GM23338 (cell line): ENCODE measurements around the gene TMEM132D. TPM values are rescaled to one million over a fixed set of nuclear protein-coding genes. Genes with fewer than 3 reads are reported as not detected.

Source experiments
- ATAC-seq: fragments of 200-7000 bp; cut with Tn5 transposase; 3 replicates; pipeline ENCODE4 v1.9.1; 2020
- DNase-seq: peaks from one replicate; pipeline ENCODE4 v3.0.0-alpha.2; 2015; ENCODE audit warnings: low spot score
- H2AFZ ChIP-seq: fragments of 200-600 bp; sonication (generic); 2 replicates; pipeline ENCODE4 v1.8.0; 2016; ENCODE audit warnings: antibody characterized with exemption, mild to moderate bottlenecking, moderate library complexity
- H3F3A ChIP-seq: fragments of 200-600 bp; sonication (generic); replicated peaks from 2 replicates; pipeline ENCODE4 v1.8.0; 2017; ENCODE audit warnings: antibody characterized with exemption, mixed run types, low read depth
- H3K27ac ChIP-seq: fragments of 200-600 bp; sonication (generic); 2 replicates; pipeline ENCODE4 v1.6.1; 2016; ENCODE audit warnings: low read depth
- H3K27me3 ChIP-seq: fragments of 200-600 bp; sonication (generic); 2 replicates; pipeline ENCODE4 v1.8.0; 2016; ENCODE audit warnings: mild to moderate bottlenecking, mixed run types, moderate library complexity; ENCODE audit not compliant: insufficient read depth
- H3K36me3 ChIP-seq: fragments of 200-600 bp; sonication (generic); 2 replicates; pipeline ENCODE4 v1.8.0; 2016; ENCODE audit warnings: mild to moderate bottlenecking; ENCODE audit not compliant: insufficient read depth
- H3K4me1 ChIP-seq: fragments of 200-600 bp; sonication (generic); 2 replicates; pipeline ENCODE4 v1.8.0; 2016; ENCODE audit warnings: mild to moderate bottlenecking, moderate library complexity; ENCODE audit not compliant: insufficient read depth
- H3K4me2 ChIP-seq: fragments of 200-600 bp; sonication (generic); 2 replicates; pipeline ENCODE4 v1.7.1; 2017; ENCODE audit warnings: mixed run types
- H3K4me3 ChIP-seq: fragments of 200-600 bp; sonication (generic); 2 replicates; pipeline ENCODE4 v1.6.1; 2016; ENCODE audit warnings: mixed run types
- H3K79me2 ChIP-seq: fragments of 200-600 bp; sonication (generic); replicated peaks from 2 replicates; pipeline ENCODE4 v1.8.0; 2017; ENCODE audit warnings: mild to moderate bottlenecking; ENCODE audit not compliant: insufficient read depth
- H3K9me2 ChIP-seq: fragments of 200-600 bp; sonication (generic); 2 replicates; pipeline ENCODE4 v1.8.0; 2017; ENCODE audit not compliant: insufficient read depth
- H4K20me1 ChIP-seq: fragments of 200-600 bp; sonication (generic); replicated peaks from 2 replicates; pipeline ENCODE4 v1.8.0; 2017; ENCODE audit warnings: mild to moderate bottlenecking; ENCODE audit not compliant: insufficient read depth
- H3K27ac Mint-ChIP-seq: 2 replicates; pipeline ENCODE4 v1.8.0; 2020; ENCODE audit warnings: inconsistent platforms, mild to moderate bottlenecking, moderate library complexity, mixed read lengths
- H3K27me3 Mint-ChIP-seq: 3 replicates; pipeline ENCODE4 v1.8.0; 2022; ENCODE audit warnings: low read depth, mild to moderate bottlenecking, moderate library complexity, mixed read lengths, inconsistent platforms; ENCODE audit not compliant: insufficient read depth, poor library complexity
- H3K36me3 Mint-ChIP-seq: 3 replicates; pipeline ENCODE4 v1.8.0; 2021; ENCODE audit warnings: low read depth, mild to moderate bottlenecking, inconsistent platforms, moderate library complexity, mixed read lengths
- H3K4me1 Mint-ChIP-seq: 3 replicates; pipeline ENCODE4 v1.8.0; 2020; ENCODE audit warnings: mild to moderate bottlenecking, inconsistent platforms, mixed read lengths
- H3K4me3 Mint-ChIP-seq: 3 replicates; pipeline ENCODE4 v1.8.0; 2021; ENCODE audit warnings: moderate library complexity, mild to moderate bottlenecking, inconsistent platforms, mixed read lengths
- H3K9me3 Mint-ChIP-seq: 3 replicates; pipeline ENCODE4 v1.8.0; 2020; ENCODE audit warnings: moderate library complexity, mild to moderate bottlenecking, inconsistent platforms, mixed read lengths
- CREB1 ChIP-seq: fragments of 250-450 bp; sonication (Bioruptor Pico); IDR thresholded peaks from 2 replicates; pipeline ENCODE4 v1.5.0; 2020; ENCODE audit warnings: low read depth, mild to moderate bottlenecking, moderate library complexity
- EZH2 ChIP-seq: fragments of 200-600 bp; sonication (generic); IDR thresholded peaks from one replicate; pipeline ENCODE4 v1.8.0; 2017; ENCODE audit warnings: antibody characterized with exemption, mild to moderate bottlenecking, low read depth; ENCODE audit not compliant: unreplicated experiment
- JUNB ChIP-seq: IDR thresholded peaks from one replicate; pipeline ENCODE4 v1.6.1; 2016; ENCODE audit warnings: antibody characterized with exemption; ENCODE audit not compliant: unreplicated experiment
- NANOG ChIP-seq: IDR thresholded peaks from 2 replicates; pipeline ENCODE4 v1.6.1; 2016; ENCODE audit warnings: antibody characterized with exemption, borderline replicate concordance
- POLR2AphosphoS5 ChIP-seq: IDR thresholded peaks from 2 replicates; pipeline ENCODE4 v1.6.1; 2016; ENCODE audit warnings: antibody characterized with exemption, low read depth
- STAT1 ChIP-seq: IDR thresholded peaks from one replicate; pipeline ENCODE4 v1.6.1; 2016; ENCODE audit warnings: antibody characterized with exemption; ENCODE audit not compliant: unreplicated experiment
- polyA plus RNA-seq: library from polyadenylated mRNA; unstranded; fragments of >200 nt; fragmentation: Nextera tagmentation; extraction: Ambion mirVana; gene quantifications from 2 replicates; pipeline ENCODE4 v1.2.1, GENCODE V29; 2016
- total RNA-seq: library from RNA; depleted of rRNA; stranded (reverse); fragments of >200 nt; shearing (Covaris generic); gene quantifications from 2 replicates; pipeline ENCODE4 v1.2.3, GENCODE V29; 2014
- TF ChIP-seq, protein P1 (sequence below): fragments of 250-450 bp; sonication (Bioruptor Pico); IDR thresholded peaks from 2 replicates; pipeline ENCODE4 v1.5.0; 2020; ENCODE audit warnings: mild to moderate bottlenecking, moderate library complexity
- TF ChIP-seq, protein P2 (sequence below): IDR thresholded peaks from one replicate; pipeline ENCODE4 v1.6.1; 2018; ENCODE audit warnings: antibody characterized with exemption; ENCODE audit not compliant: unreplicated experiment
- TF ChIP-seq, protein P3 (sequence below): IDR thresholded peaks from 2 replicates; pipeline ENCODE4 v1.6.1; 2016; ENCODE audit warnings: antibody characterized with exemption

Gene TMEM132D
- total and polyA plus RNA-seq, 2 experiments from 2014 or later, result 0.44 to 5.3 TPM

DNA sequence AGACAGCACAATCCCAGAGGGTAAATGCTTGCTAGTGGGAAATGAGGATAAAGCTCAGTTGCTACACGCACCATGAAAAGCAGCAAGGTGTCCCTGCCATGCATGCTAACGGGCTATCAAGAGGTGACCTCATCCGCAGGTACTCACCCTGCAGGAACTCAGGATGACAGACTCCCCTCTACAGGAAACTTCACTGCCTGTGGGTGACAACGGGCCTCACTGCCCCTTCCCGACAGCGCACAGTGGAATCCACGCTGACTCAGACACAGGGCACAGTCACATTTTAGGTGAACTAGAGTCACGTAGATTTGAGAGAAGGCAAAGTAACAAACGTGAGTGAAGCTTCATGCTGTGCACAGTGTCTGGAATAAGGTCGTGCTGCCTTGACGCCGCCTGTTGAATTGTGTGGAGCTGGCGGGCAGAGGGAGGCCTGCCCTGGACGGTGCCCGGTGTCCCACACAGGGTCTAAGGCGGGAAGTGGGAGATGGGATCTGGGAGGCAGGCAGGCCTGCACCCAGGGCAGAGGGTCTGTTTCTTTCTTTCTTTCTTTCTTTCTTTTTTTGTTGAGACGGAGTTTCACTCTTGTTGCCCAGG is 331.8 kb downstream of the TMEM132D start (continued):
- TF ChIP-seq, protein P1, sequence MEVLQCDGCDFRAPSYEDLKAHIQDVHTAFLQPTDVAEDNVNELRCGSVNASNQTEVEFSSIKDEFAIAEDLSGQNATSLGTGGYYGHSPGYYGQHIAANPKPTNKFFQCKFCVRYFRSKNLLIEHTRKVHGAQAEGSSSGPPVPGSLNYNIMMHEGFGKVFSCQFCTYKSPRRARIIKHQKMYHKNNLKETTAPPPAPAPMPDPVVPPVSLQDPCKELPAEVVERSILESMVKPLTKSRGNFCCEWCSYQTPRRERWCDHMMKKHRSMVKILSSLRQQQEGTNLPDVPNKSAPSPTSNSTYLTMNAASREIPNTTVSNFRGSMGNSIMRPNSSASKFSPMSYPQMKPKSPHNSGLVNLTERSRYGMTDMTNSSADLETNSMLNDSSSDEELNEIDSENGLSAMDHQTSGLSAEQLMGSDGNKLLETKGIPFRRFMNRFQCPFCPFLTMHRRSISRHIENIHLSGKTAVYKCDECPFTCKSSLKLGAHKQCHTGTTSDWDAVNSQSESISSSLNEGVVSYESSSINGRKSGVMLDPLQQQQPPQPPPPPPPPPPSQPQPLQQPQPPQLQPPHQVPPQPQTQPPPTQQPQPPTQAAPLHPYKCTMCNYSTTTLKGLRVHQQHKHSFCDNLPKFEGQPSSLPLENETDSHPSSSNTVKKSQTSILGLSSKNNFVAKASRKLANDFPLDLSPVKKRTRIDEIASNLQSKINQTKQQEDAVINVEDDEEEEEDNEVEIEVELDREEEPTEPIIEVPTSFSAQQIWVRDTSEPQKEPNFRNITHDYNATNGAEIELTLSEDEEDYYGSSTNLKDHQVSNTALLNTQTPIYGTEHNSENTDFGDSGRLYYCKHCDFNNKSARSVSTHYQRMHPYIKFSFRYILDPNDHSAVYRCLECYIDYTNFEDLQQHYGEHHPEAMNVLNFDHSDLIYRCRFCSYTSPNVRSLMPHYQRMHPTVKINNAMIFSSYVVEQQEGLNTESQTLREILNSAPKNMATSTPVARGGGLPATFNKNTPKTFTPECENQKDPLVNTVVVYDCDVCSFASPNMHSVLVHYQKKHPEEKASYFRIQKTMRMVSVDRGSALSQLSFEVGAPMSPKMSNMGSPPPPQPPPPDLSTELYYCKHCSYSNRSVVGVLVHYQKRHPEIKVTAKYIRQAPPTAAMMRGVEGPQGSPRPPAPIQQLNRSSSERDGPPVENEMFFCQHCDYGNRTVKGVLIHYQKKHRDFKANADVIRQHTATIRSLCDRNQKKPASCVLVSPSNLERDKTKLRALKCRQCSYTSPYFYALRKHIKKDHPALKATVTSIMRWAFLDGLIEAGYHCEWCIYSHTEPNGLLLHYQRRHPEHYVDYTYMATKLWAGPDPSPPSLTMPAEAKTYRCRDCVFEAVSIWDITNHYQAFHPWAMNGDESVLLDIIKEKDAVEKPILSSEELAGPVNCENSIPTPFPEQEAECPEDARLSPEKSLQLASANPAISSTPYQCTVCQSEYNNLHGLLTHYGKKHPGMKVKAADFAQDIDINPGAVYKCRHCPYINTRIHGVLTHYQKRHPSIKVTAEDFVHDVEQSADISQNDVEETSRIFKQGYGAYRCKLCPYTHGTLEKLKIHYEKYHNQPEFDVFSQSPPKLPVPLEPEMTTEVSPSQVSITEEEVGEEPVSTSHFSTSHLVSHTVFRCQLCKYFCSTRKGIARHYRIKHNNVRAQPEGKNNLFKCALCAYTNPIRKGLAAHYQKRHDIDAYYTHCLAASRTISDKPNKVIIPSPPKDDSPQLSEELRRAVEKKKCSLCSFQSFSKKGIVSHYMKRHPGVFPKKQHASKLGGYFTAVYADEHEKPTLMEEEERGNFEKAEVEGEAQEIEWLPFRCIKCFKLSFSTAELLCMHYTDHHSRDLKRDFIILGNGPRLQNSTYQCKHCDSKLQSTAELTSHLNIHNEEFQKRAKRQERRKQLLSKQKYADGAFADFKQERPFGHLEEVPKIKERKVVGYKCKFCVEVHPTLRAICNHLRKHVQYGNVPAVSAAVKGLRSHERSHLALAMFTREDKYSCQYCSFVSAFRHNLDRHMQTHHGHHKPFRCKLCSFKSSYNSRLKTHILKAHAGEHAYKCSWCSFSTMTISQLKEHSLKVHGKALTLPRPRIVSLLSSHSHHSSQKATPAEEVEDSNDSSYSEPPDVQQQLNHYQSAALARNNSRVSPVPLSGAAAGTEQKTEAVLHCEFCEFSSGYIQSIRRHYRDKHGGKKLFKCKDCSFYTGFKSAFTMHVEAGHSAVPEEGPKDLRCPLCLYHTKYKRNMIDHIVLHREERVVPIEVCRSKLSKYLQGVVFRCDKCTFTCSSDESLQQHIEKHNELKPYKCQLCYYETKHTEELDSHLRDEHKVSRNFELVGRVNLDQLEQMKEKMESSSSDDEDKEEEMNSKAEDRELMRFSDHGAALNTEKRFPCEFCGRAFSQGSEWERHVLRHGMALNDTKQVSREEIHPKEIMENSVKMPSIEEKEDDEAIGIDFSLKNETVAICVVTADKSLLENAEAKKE, result no peak
- TF ChIP-seq EZH2, result no peak

DNA sequence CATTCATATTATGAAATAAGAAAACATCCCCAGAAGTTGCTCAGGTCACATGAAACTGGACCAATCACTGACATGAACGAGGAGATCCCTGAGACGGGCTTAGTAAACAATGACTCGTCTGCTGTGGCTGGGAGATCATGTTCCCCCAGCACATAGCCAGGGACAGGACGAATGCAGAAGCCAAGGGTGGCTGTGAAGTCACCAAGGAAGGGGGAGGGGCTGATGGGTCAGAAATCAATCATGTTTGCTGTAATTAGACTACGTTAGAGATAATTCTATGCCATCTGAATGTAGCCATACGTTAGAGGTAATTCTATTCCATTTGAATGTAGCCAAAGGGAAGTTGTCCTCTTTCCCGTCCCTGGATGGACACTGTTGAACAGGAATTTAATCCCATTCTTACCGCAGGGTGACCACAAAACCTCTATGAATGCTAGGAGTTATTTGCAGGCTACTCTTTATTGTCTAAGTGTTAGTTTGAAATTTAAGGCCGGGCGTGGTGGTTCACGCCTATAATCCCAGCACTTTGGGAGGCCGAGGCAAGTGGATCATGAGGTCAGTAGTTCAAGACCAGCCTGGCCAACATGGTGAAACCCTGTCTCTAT is 332.9 kb downstream of the TMEM132D start:
- H3K4me3 Mint-ChIP-seq, result no peak overlapping the region
- TF ChIP-seq JUNB (no peak), NANOG (no peak), CREB1 (CRISPR knock-in tag) (no peak), POLR2AphosphoS5 (no peak), STAT1 (no peak)
- TF ChIP-seq, protein P2, sequence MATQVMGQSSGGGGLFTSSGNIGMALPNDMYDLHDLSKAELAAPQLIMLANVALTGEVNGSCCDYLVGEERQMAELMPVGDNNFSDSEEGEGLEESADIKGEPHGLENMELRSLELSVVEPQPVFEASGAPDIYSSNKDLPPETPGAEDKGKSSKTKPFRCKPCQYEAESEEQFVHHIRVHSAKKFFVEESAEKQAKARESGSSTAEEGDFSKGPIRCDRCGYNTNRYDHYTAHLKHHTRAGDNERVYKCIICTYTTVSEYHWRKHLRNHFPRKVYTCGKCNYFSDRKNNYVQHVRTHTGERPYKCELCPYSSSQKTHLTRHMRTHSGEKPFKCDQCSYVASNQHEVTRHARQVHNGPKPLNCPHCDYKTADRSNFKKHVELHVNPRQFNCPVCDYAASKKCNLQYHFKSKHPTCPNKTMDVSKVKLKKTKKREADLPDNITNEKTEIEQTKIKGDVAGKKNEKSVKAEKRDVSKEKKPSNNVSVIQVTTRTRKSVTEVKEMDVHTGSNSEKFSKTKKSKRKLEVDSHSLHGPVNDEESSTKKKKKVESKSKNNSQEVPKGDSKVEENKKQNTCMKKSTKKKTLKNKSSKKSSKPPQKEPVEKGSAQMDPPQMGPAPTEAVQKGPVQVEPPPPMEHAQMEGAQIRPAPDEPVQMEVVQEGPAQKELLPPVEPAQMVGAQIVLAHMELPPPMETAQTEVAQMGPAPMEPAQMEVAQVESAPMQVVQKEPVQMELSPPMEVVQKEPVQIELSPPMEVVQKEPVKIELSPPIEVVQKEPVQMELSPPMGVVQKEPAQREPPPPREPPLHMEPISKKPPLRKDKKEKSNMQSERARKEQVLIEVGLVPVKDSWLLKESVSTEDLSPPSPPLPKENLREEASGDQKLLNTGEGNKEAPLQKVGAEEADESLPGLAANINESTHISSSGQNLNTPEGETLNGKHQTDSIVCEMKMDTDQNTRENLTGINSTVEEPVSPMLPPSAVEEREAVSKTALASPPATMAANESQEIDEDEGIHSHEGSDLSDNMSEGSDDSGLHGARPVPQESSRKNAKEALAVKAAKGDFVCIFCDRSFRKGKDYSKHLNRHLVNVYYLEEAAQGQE, result no peak
- TF ChIP-seq, protein P3, sequence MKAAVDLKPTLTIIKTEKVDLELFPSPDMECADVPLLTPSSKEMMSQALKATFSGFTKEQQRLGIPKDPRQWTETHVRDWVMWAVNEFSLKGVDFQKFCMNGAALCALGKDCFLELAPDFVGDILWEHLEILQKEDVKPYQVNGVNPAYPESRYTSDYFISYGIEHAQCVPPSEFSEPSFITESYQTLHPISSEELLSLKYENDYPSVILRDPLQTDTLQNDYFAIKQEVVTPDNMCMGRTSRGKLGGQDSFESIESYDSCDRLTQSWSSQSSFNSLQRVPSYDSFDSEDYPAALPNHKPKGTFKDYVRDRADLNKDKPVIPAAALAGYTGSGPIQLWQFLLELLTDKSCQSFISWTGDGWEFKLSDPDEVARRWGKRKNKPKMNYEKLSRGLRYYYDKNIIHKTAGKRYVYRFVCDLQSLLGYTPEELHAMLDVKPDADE, result no peak

More for the DNA sequence above, 332.9 kb downstream of the TMEM132D start:
- H3K36me3 ChIP-seq, result no peaks in the 10 kb centered on the region; the same call in 1 of the 2 replicates
- no peak overlapping the region for H3K4me2 ChIP-seq
- H3K79me2 ChIP-seq, result no peaks in the 10 kb centered on the region
- no peak overlapping the region for H3K27ac Mint-ChIP-seq
- H3F3A ChIP-seq, result no peaks in the 10 kb centered on the region
- H3K27ac ChIP-seq, result no peak overlapping the region
- no peaks in the 10 kb centered on the region for H3K9me2 ChIP-seq
- H3K4me1 Mint-ChIP-seq, result no peaks in the 10 kb centered on the region
- ATAC-seq (no peak), DNase-seq (no peak)
- no peak overlapping the region for H2AFZ ChIP-seq
- H3K36me3 Mint-ChIP-seq, result peaks cover 42% of the 10 kb centered on the region
- no peaks in the 10 kb centered on the region for H3K27me3 Mint-ChIP-seq
- H3K4me1 ChIP-seq, result no peaks in the 10 kb centered on the region
- H4K20me1 ChIP-seq, result no peaks in the 10 kb centered on the region
- H3K4me3 ChIP-seq, result no peak overlapping the region
- H3K27me3 ChIP-seq, result no peaks in the 10 kb centered on the region
- H3K9me3 Mint-ChIP-seq, result peaks cover 96% of the 10 kb centered on the region
